SU-DHL-6 (cell line): ENCODE data around the gene MED12L.

ENCODE experiments used
- CTCF ChIP-seq: fragments of 200-600 bp; sonication (generic); IDR thresholded peaks from one replicate; pipeline ENCODE4 v1.5.1; 2017; ENCODE audit warnings: antibody characterized with exemption, mild to moderate bottlenecking, low read length, moderate library complexity; ENCODE audit not compliant: insufficient read depth, poor library complexity, severe bottlenecking
- EZH2phosphoT487 ChIP-seq: fragments of 200-600 bp; sonication (generic), shearing (Covaris generic); conservative IDR thresholded peaks from 2 replicates; pipeline ENCODE4 v1.6.1; 2018; ENCODE audit warnings: mild to moderate bottlenecking, antibody characterized with exemption, low read length, moderate library complexity, mixed read lengths

GRCh38 chr3:151456065-151456464, 370.6 kb downstream of the MED12L start:
- TF ChIP-seq CTCF (no peak), EZH2phosphoT487 (no peak)
